ENCODE measurements around the gene LILRB3. TPM values are rescaled to one million over a fixed set of nuclear protein-coding genes. Genes with fewer than 3 reads are reported as not detected.
A peak's percentile ranks its signal among the peaks of the same experiment; 100 is the strongest.

Gene LILRB3
- total RNA-seq, 1 donor from 2014 or later = not detected

DNA sequence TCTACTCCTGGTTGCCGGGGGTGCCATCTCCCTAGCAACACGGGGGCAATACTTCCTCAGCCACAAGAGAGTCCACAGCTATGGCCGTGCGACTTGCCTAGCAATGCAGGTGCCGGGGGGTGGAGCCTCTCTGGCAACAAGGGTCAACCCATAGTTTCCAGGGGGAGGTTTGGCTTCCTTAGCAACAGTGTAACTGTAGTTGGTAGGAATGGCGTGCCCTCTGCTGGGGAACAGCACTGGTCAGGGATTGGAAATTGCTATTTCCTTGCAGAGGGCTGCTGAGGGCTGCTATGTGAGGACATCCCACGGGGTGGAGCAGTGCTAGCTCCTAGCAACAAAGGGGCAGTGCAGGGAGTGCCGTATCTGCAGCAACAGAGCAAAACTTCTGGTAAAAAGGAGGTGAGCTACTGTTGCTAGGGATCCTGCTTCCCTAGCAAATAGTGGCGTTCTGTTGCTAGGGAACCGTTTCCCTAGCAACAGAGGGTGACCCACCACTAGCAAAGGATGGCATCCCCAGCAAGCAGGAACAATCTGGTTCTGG, 42.8 kb downstream of the LILRB3 start:
- H3K27me3 Mint-ChIP-seq (ENCODE audit: low read depth) = no peaks in the 10 kb centered on the region
- no peaks in the 10 kb centered on the region for H3K9me3 Mint-ChIP-seq
- no peaks in the 10 kb centered on the region for H3K4me1 Mint-ChIP-seq
- no peak overlapping the region for H3K4me3 Mint-ChIP-seq
- DNase-seq (ENCODE audit: low spot score in 2 of 2, unreplicated experiment in 2 of 2) = no peak
- no peak for TF ChIP-seq CTCF (IDR thresholded peaks at IDR 0.05; ENCODE audit: unreplicated experiment)
- peaks cover 25% of the 10 kb centered on the region for H3K36me3 Mint-ChIP-seq
- H3K27ac Mint-ChIP-seq = no peak overlapping the region

- peaks cover 25% of the 10 kb centered on the region for H3K36me3 Mint-ChIP-seq
- TF ChIP-seq CTCF (IDR thresholded peaks at IDR 0.05; ENCODE audit: unreplicated experiment) = no peak
- no peak overlapping the region for H3K27ac Mint-ChIP-seq
- H3K27me3 Mint-ChIP-seq (ENCODE audit: low read depth) = no peaks in the 10 kb centered on the region
- no peaks in the 10 kb centered on the region for H3K4me1 Mint-ChIP-seq
- H3K9me3 Mint-ChIP-seq = no peaks in the 10 kb centered on the region
- DNase-seq (ENCODE audit: low spot score in 2 of 2, unreplicated experiment in 2 of 2) = no peak
- H3K4me3 Mint-ChIP-seq = no peak overlapping the region
Measured at GRCh38 chr19:54179262-54179852, 43.5 kb downstream of the LILRB3 start.

- no peak overlapping the region for H3K4me3 Mint-ChIP-seq
- no peaks in the 10 kb centered on the region for H3K4me1 Mint-ChIP-seq
- no peaks in the 10 kb centered on the region for H3K27me3 Mint-ChIP-seq (ENCODE audit: low read depth)
- no peak for DNase-seq (ENCODE audit: low spot score in 2 of 2, unreplicated experiment in 2 of 2)
- peaks cover 19% of the 10 kb centered on the region for H3K36me3 Mint-ChIP-seq
- no peak overlapping the region for H3K27ac Mint-ChIP-seq
- TF ChIP-seq CTCF (IDR thresholded peaks at IDR 0.05; ENCODE audit: unreplicated experiment) = no peak
- no peaks in the 10 kb centered on the region for H3K9me3 Mint-ChIP-seq
Measured at GRCh38 chr19:54178581-54179261, 44.1 kb downstream of the LILRB3 start.

DNA sequence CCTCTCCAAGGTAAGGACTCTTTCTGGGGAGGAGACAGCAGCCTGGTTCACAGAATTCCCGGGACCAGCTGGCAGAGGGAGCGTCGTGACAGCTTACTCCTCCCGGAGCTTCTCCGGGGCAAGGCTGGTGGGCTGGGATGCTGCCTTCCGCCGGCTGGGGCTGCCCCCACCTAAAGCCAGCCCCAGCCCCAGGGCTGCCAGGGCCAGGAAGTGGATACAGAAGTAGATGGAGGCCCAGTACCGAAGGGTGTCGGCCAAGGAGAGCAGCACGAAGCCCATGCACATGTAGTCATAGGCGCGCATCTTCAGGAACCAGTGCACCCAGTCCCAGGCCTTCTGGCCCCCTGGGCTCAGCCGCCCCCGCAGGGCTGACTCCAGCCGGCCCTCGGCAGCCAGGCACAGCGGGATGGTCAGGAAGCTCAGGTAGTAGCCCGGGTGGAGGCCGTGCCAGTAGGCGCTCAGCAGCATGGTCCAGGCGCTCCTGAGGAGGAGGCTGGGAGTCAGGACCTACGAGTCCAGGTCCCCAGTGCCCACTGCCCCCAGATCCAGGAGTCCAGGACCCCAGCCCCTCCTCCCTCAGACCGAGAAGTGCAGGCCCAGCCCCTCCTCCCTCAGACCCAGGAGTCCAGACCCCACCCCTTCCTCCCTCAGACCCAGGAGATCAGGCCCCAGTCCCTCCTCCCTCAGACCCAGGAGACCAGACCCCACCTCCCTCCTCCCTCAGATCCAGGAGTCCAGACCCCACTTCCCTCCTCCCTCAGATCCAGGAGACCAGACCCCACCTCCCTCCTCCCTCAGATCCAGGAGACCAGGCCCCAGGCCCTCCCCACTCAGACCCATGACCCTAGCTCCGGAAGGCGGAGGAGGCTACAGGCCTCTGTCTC, 48.6 kb downstream of the LILRB3 start:
- Mint-ChIP-seq H3K9me3 (no peaks in the 10 kb centered on the region), H3K4me1 (peaks cover 10% of the 10 kb centered on the region), H3K4me3 (no peak overlapping the region), H3K27me3 (ENCODE audit: low read depth) (no peaks in the 10 kb centered on the region), H3K27ac (no peak overlapping the region), H3K36me3 (peaks cover 15% of the 10 kb centered on the region)
- TF ChIP-seq CTCF (IDR thresholded peaks at IDR 0.05; ENCODE audit: unreplicated experiment) = no peak
- no peak for DNase-seq (ENCODE audit: low spot score in 2 of 2, unreplicated experiment in 2 of 2)

GRCh38 chr19:54173359-54173699, 49.5 kb downstream of the LILRB3 start:
- no peak for TF ChIP-seq CTCF (IDR thresholded peaks at IDR 0.05; ENCODE audit: unreplicated experiment)
- DNase-seq (ENCODE audit: low spot score in 2 of 2, unreplicated experiment in 2 of 2) = no peak
- H3K4me3 Mint-ChIP-seq = peak overlapping the region; percentile 79
- H3K27me3 Mint-ChIP-seq (ENCODE audit: low read depth) = no peaks in the 10 kb centered on the region
- peaks cover 10% of the 10 kb centered on the region for H3K36me3 Mint-ChIP-seq
- peaks cover 10% of the 10 kb centered on the region for H3K4me1 Mint-ChIP-seq
- no peaks in the 10 kb centered on the region for H3K9me3 Mint-ChIP-seq
- H3K27ac Mint-ChIP-seq = no peak overlapping the region
